Small intestine (tissue), 7 donors: Measurements from ENCODE around the gene ICE1. TPM values are rescaled to one million over a fixed set of nuclear protein-coding genes. Genes with fewer than 3 reads are reported as not detected.

Source experiments
- DNase-seq, 2 donors: peaks; one replicate each; pipeline versions ENCODE4 v3.0.0 to v3.0.0-alpha.2; 2013
- FAIRE-seq: peaks from 2 replicates; lab custom pipeline; 2012; peaks lifted over from hg19 to GRCh38; lab: Jason Lieb, UNC
- H3K27ac ChIP-seq, 3 donors: one replicate each; pipeline ENCODE4 v1.5.1; 2013; ENCODE audit warnings: low read length in 2 of 3, mild to moderate bottlenecking in 2 of 3, control low read depth in 1 of 3, inconsistent platforms in 1 of 3, low read depth in 1 of 3, moderate library complexity in 1 of 3
- H3K27me3 ChIP-seq, 3 donors: one replicate each; pipeline ENCODE4 v1.6.1; 2013; ENCODE audit warnings: low read length in 3 of 3, inconsistent platforms in 1 of 3; ENCODE audit not compliant: control insufficient read depth in 3 of 3, insufficient read depth in 3 of 3
- H3K36me3 ChIP-seq, 3 donors: one replicate each; pipeline ENCODE4 v1.6.1; 2013; ENCODE audit warnings: low read length in 3 of 3, inconsistent platforms in 1 of 3, low read depth in 1 of 3, mild to moderate bottlenecking in 1 of 3, moderate library complexity in 1 of 3; ENCODE audit not compliant: control insufficient read depth in 3 of 3, insufficient read depth in 2 of 3
- H3K4me1 ChIP-seq, 3 donors: one replicate each; pipeline ENCODE4 v1.6.1; 2013; ENCODE audit warnings: low read length in 2 of 3, inconsistent platforms in 1 of 3, low read depth in 1 of 3, mild to moderate bottlenecking in 1 of 3, moderate library complexity in 1 of 3; ENCODE audit not compliant: control insufficient read depth in 3 of 3, insufficient read depth in 2 of 3
- H3K4me3 ChIP-seq, 3 donors: one replicate each; pipeline ENCODE4 v1.5.1; 2013; ENCODE audit warnings: low read length in 3 of 3, control low read depth in 1 of 3, inconsistent platforms in 1 of 3, low read depth in 1 of 3, mild to moderate bottlenecking in 1 of 3, moderate library complexity in 1 of 3
- H3K9me3 ChIP-seq, 2 donors: one replicate each; pipeline ENCODE4 v1.6.1; 2013; ENCODE audit warnings: low read depth in 1 of 2, low read length in 1 of 2; ENCODE audit not compliant: control insufficient read depth in 2 of 2, insufficient read depth in 1 of 2
- WGBS, 3 donors: extraction: QIAGEN DNeasy Blood & Tissue Kit; methylation state at CpG; one replicate each; pipeline ENCODE4 v1.1.7; 2013; 5-methylcytosine and 5-hydroxymethylcytosine counted together
- polyA plus RNA-seq, 4 donors: library from polyadenylated mRNA; stranded (reverse) in 3 of 4; unstranded in 1 of 4; fragments of 200-250 nt in 3 of 4; fragments of 120-200 nt in 1 of 4; gene quantifications; one replicate each; pipeline versions ENCODE4 v1.2.1 to v1.2.3, GENCODE V29; 2013
- donor health status: healthy with polysubstance abuse.
- donor health status: control.
- donor health status: control.
- donor health status: Bipolar disorder and iron deficiency.
- donor health status: healthy.

The ICE1 gene
- polyA plus RNA-seq, 4 donors, result 5.9 to 18.9 (median 7.8) TPM

DNA sequence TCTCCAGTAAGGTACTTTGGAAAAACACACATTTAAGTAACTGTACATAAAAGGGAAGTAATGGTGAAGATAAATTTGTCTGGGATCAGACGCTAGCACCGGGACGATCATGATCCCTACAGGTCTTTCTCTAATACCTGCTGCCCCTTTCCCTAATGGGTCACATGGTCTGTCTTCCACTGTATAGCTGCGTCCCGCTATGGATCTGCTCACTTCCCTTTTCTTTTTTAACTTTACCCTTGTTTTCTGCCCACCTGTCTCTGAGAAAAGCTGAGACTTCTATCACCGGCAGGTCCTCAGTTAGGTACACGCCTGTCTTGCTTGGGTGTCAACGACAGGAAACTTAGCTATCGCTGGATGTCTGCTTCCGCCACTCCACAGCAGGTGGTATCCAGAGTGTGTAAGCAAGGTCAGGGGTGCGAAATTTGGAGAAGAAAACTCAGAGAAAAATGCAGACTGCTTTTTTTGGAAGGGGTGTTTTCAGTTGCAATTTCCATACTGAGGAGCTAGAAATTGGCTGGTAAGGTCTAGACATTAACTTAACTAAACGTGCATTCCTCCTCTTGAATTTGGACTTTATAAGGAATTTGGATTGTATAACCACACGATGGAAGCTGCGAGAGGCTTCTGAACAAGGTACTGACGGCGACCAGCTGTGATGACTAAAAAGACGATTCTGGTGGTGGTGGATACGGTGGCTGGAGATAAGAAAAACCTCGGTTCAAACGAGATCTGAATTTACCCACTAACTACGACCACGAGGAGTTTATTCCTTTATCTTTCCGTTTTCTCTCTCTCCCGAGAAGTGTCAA is 1.1 kb upstream of the ICE1 start:
- peaks cover 5 to 13% (median 8%) of the 10 kb centered on the region in 3 donors for H3K4me1 ChIP-seq
- FAIRE-seq, result no peak
- no peaks in the 10 kb centered on the region for H3K27me3 ChIP-seq
- DNase-seq, result peak; percentile 42 to 54
- H3K9me3 ChIP-seq, result no peaks in the 10 kb centered on the region
- peak overlapping the region; percentile 87 to 99 (median 94) for H3K27ac ChIP-seq
- WGBS, 3 donors, result 2 to 7% (median 4%) methylated on average over 24 of the region's 24 CpGs
- H3K4me3 ChIP-seq, result peak overlapping the region; percentile 45 to 54 (median 51)
- no peaks in the 10 kb centered on the region for H3K36me3 ChIP-seq

DNA sequence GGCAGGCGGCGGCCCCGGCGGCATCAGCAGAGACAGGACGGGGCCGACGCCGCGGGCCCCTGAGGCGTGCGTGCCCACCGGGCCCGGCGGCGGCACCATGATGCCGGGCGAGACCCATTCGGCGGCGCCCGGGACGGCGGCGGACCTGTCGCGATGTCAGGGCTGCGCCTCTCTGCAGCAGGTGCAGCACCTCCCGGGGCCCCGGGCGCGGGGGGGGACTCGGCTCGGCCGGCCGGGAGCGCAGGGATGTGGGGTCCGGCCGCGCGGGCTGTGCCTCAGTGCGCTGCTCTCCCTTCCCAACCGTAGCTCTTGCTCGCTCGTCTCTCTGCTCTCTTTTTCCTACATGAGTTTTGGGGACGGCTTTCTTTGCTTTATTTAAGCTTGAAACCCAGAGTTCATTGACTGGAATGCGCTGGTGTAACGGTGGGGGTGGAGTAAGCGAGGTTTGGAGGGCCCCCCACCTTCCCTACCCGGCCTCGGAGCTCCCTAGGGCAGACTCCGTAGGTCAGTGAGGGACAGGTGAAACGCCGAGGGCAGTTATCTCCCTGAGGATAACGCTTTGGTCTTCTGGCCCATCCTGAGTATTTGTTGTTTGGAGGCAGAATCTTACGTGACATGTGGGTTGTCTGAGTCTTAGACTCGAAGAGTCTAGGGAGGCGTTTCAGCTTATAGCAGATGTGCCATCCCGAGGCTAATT is 490 bp downstream of the ICE1 start:
- Histone ChIP-seq H3K27ac (peak overlapping the region; percentile 87 to 99 (median 94)), H3K36me3 (peaks cover 0 to under 1% (median 0%) of the 10 kb centered on the region in 3 donors), H3K4me3 (peak overlapping the region; percentile 61 to 97 (median 73)), H3K9me3 (no peaks in the 10 kb centered on the region), H3K27me3 (no peaks in the 10 kb centered on the region), H3K4me1 (peaks cover 5 to 13% (median 8%) of the 10 kb centered on the region in 3 donors)
- DNase-seq (peak in 1 of 2 donors; percentile 39), FAIRE-seq (no peak)
- WGBS, 3 donors, result 0 to 1% (median 0%) methylated on average over 30 to 58 of the region's 58 CpGs

DNA sequence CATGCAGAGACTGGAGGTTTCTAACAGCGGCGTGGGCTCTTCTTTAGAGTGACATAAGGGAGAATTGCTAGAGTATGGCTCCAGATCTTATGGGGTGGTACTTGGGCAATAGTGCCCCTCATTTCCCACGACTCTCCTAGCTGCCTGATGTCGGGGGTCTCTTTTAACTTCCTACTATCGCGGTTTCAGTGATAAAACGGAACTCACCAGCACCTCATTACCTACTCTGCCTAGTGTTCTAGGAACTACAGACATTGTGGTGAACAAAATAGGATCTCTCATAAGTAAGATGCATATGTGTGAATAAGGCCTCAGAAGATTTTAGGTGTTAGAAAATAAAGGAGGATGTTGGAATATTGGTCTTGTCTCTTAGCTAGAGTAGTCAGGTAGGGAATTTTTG is 1.1 kb downstream of the ICE1 start:
- Histone ChIP-seq H3K4me3 (peak overlapping the region; percentile 61 to 97 (median 73)), H3K36me3 (peaks cover 0 to 3% (median 0%) of the 10 kb centered on the region in 3 donors), H3K27ac (no peak overlapping the region), H3K9me3 (no peaks in the 10 kb centered on the region), H3K4me1 (peaks cover 7 to 13% (median 8%) of the 10 kb centered on the region in 3 donors), H3K27me3 (no peaks in the 10 kb centered on the region)
- WGBS, 3 donors, result 23 to 35% (median 24%) methylated on average over 7 of the region's 7 CpGs
- FAIRE-seq (no peak), DNase-seq (no peak)

DNA sequence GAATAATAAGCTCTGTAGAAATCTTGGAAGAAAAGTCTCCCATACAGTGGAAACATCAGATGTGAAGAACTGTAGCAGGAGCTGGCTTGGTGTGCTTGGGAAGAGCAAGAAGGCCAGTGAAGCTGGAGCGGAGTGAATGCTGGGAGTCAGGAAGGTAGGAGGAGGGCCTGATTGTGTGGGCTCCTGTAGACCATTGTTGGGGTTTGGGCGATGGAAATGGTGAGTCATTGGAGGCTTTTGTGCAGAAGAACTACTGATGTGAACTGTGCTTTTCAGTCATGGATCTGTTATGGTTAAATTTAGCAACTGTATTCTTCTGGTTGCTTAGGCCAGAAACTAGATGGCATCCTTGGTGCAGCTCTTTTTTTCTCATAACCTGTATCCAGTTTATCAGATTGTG is 2.3 kb downstream of the ICE1 start:
- DNase-seq (no peak), FAIRE-seq (no peak)
- WGBS, 3 donors, result 78 to 88% (median 87%) methylated on average over 2 of the region's 2 CpGs
- Histone ChIP-seq H3K4me1 (peaks cover 7 to 13% (median 13%) of the 10 kb centered on the region in 3 donors), H3K4me3 (no peak overlapping the region), H3K27ac (no peak overlapping the region), H3K9me3 (no peaks in the 10 kb centered on the region), H3K27me3 (no peaks in the 10 kb centered on the region), H3K36me3 (peaks cover 0 to 10% (median 0%) of the 10 kb centered on the region in 3 donors)

DNA sequence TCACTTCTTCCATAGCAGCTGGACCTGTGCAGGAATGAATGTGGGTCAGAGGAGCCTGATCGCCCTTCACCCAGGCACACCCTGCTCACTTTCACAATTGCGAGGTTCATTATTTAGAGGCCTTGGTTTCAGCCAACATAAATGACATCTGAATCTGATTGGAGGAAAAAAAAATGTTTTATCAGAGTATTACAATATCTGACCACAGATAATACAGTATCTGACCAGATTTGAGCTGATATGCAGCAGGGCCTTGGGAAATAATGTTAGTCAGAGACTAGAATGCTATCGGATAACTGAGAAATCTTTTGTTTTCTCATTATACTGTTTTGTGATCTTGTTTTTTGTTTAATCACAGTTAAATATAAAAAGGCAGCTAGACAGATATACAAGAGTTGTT is 7.7 kb downstream of the ICE1 start:
- Histone ChIP-seq H3K9me3 (no peaks in the 10 kb centered on the region), H3K4me3 (no peak overlapping the region), H3K4me1 (peaks cover 2 to 7% (median 3%) of the 10 kb centered on the region in 3 donors), H3K36me3 (peaks cover 0 to 10% (median 2%) of the 10 kb centered on the region in 3 donors), H3K27me3 (no peaks in the 10 kb centered on the region), H3K27ac (no peak overlapping the region)
- 42 to 75% (median 65%) methylated on average over 3 of the region's 3 CpGs for WGBS, 3 donors
- DNase-seq (peak in 1 of 2 donors; percentile 41), FAIRE-seq (no peak)

DNA sequence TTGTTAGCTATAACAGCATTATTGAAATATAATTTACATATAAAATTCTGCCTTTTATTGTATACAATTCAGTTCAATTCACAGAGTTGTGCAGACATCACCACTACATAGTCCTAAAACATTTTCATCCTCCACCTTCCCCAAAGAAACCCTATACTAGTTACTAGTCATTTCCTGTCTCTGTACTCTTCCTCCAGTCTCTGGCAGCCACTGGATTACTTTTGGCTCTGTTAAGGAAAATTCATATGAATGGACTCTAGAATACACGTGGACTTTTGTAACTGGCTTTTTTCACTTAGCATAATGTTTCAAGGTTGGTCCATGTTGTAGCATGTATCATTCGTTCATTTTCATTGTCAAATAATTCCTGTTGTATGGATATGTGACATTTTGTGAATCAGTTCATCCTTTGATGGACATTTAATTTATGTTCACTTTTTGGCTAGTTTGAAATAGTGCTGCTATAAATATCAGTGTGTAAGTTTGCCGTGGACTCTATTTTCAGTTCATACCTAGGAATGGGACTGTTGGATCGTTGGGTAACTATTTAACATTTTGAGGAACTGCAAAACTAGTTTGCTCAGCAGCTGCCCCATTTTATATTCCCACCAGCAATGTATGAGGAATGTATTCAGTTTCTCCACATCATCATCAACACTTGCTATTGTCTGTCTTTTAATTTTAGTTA is 9.7 kb downstream of the ICE1 start:
- Histone ChIP-seq H3K27me3 (no peaks in the 10 kb centered on the region), H3K9me3 (no peaks in the 10 kb centered on the region), H3K4me3 (no peak overlapping the region), H3K36me3 (peaks cover 2 to 10% (median 2%) of the 10 kb centered on the region in 3 donors), H3K4me1 (peaks cover 2 to 7% (median 3%) of the 10 kb centered on the region in 3 donors), H3K27ac (no peak overlapping the region)
- DNase-seq (no peak), FAIRE-seq (no peak)
- 77 to 83% (median 78%) methylated on average over 4 of the region's 4 CpGs for WGBS, 3 donors

DNA sequence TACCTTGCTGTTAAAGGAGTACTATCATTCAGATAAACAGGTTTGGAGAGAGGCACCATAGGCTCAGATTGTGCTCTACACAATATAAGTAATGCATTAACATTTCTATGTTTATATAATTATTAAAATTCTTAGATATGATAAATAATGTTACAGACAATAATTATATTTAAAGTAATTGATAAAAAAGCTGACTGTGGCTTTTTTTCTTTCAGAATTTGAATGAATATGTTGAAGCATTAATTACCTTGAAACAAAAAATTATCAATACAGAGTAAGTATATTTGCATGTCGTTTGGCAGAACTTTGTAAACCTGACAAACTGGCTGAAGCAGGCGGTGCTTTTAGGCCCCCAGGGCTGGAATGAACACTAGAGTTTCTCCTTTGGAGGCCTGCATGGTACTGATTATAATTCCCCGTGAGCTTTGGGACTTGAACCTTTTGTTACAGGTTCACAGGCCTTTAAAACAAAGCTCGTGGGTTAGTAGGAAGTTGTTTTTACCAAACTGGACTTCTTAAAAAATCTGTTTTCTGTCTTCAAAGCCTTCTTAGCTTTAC is 13.8 kb downstream of the ICE1 start:
- Histone ChIP-seq H3K4me3 (no peak overlapping the region), H3K27me3 (no peaks in the 10 kb centered on the region), H3K9me3 (no peaks in the 10 kb centered on the region), H3K36me3 (peaks cover 2 to 7% (median 5%) of the 10 kb centered on the region in 3 donors), H3K27ac (no peak overlapping the region), H3K4me1 (peaks cover 0 to 3% (median 0%) of the 10 kb centered on the region in 3 donors)
- no peak for FAIRE-seq
- DNase-seq, result peak in 1 of 2 donors; percentile 17
- WGBS, 3 donors, result 23 to 59% (median 42%) methylated on average over 4 of the region's 4 CpGs
